H1 (cell line): ENCODE measurements around the gene HDGFL3.

ENCODE experiments used
- CHD1 ChIP-seq: IDR thresholded peaks from 2 replicates; pipeline ENCODE4 v1.6.1; 2012; ENCODE audit warnings: low read depth, low read length, improper control_type of control experiment
- EZH2 ChIP-seq: fragments of 200-600 bp; sonication (generic); IDR thresholded peaks from 2 replicates; pipeline ENCODE4 v1.7.1; 2012; ENCODE audit warnings: low read depth, mild to moderate bottlenecking, moderate library complexity, low read length, inconsistent platforms; ENCODE audit not compliant: severe bottlenecking

- TF ChIP-seq EZH2 = no peak
- no peak for TF ChIP-seq CHD1
Measured at GRCh38 chr15:83248151-83249029, 40.8 kb upstream of the HDGFL3 start.
